Liver (tissue), 9 donors: ENCODE data around the gene PRKAA2. TPM values are rescaled to one million over a fixed set of nuclear protein-coding genes. Genes with fewer than 3 reads are reported as not detected.

ENCODE experiments used
- DNase-seq: peaks from one replicate; pipeline ENCODE4 v3.0.0-alpha.2; 2017; ENCODE audit warnings: low spot score
- H3K27ac ChIP-seq, 2 donors: one replicate each; pipeline ENCODE4 v1.7.0; 2013; ENCODE audit warnings: inconsistent platforms in 2 of 2, low read length in 2 of 2, control low read depth in 1 of 2, low read depth in 1 of 2, mild to moderate bottlenecking in 1 of 2
- H3K27me3 ChIP-seq, 4 donors: one replicate each; pipeline versions ENCODE4 v1.6.1 to v1.7.0; 2013; ENCODE audit warnings: low read length in 3 of 4, inconsistent platforms in 1 of 4, mild to moderate bottlenecking in 1 of 4, moderate library complexity in 1 of 4; ENCODE audit not compliant: control insufficient read depth in 4 of 4, insufficient read depth in 4 of 4
- H3K36me3 ChIP-seq, 4 donors: one replicate each; pipeline versions ENCODE4 v1.6.1 to v1.7.0; 2013; ENCODE audit warnings: low read length in 3 of 4, mild to moderate bottlenecking in 3 of 4, low read depth in 1 of 4, moderate library complexity in 1 of 4; ENCODE audit not compliant: control insufficient read depth in 4 of 4, insufficient read depth in 3 of 4
- H3K4me1 ChIP-seq, 4 donors: one replicate each; pipeline versions ENCODE4 v1.6.1 to v1.7.0; 2013; ENCODE audit warnings: low read length in 3 of 4, mild to moderate bottlenecking in 3 of 4, moderate library complexity in 1 of 4; ENCODE audit not compliant: control insufficient read depth in 4 of 4, insufficient read depth in 4 of 4
- H3K4me3 ChIP-seq, 3 donors: one replicate each; pipeline versions ENCODE4 v1.6.1 to v1.7.0; 2013; ENCODE audit warnings: low read length in 3 of 3, control low read depth in 1 of 3, low read depth in 1 of 3, mild to moderate bottlenecking in 1 of 3
- H3K9ac ChIP-seq, 2 donors: one replicate each; pipeline ENCODE4 v1.7.0; 2013; ENCODE audit warnings: low read length in 2 of 2, mild to moderate bottlenecking in 2 of 2, moderate library complexity in 2 of 2, control low read depth in 1 of 2, low read depth in 1 of 2
- H3K9me3 ChIP-seq, 4 donors: one replicate each; pipeline versions ENCODE4 v1.6.1 to v1.7.0; 2013; ENCODE audit warnings: low read length in 3 of 4; ENCODE audit not compliant: control insufficient read depth in 4 of 4
- EGR1 ChIP-seq, 2 donors: IDR thresholded peaks; 2 replicates each; pipeline ENCODE4 v1.6.1; 2016 to 2018; ENCODE audit warnings: antibody characterized with exemption in 2 of 2, low read depth in 2 of 2
- FOXA1 ChIP-seq: IDR thresholded peaks from 2 replicates; pipeline ENCODE4 v1.6.1; 2016; ENCODE audit warnings: antibody characterized with exemption
- FOXA2 ChIP-seq: IDR thresholded peaks from 2 replicates; pipeline ENCODE4 v1.6.1; 2016; ENCODE audit warnings: antibody characterized with exemption
- HNF4A ChIP-seq, 2 donors: conservative IDR thresholded peaks; 2 replicates each; pipeline ENCODE4 v1.6.1; 2016; ENCODE audit warnings: antibody characterized with exemption in 2 of 2, mild to moderate bottlenecking in 2 of 2
- HNF4G ChIP-seq: IDR thresholded peaks from 2 replicates; pipeline ENCODE4 v1.6.1; 2016; ENCODE audit warnings: antibody characterized with exemption
- JUND ChIP-seq, 2 donors: IDR thresholded peaks; 2 replicates each; pipeline ENCODE4 v1.6.1; 2016; ENCODE audit warnings: antibody characterized with exemption in 2 of 2
- NR2F2 ChIP-seq: IDR thresholded peaks from 2 replicates; pipeline ENCODE4 v1.6.1; 2016; ENCODE audit warnings: antibody characterized with exemption
- RAD21 ChIP-seq, 2 donors: IDR thresholded peaks; 2 replicates each; pipeline ENCODE4 v1.6.1; 2016; ENCODE audit warnings: antibody characterized with exemption in 2 of 2, mild to moderate bottlenecking in 2 of 2
- RXRA ChIP-seq, 2 donors: IDR thresholded peaks; 2 replicates each; pipeline ENCODE4 v1.6.1; 2017 to 2018; ENCODE audit warnings: antibody characterized with exemption in 2 of 2, mild to moderate bottlenecking in 1 of 2
- SP1 ChIP-seq: IDR thresholded peaks from 2 replicates; pipeline ENCODE4 v1.6.1; 2018; ENCODE audit warnings: antibody characterized with exemption, mild to moderate bottlenecking
- YY1 ChIP-seq: IDR thresholded peaks from 2 replicates; pipeline ENCODE4 v1.6.1; 2016; ENCODE audit warnings: antibody characterized with exemption, mild to moderate bottlenecking
- WGBS: extraction: QIAGEN DNeasy Blood & Tissue Kit; methylation state at CpG from one replicate; pipeline ENCODE4 v1.1.7; 2013; 5-methylcytosine and 5-hydroxymethylcytosine counted together
- polyA plus RNA-seq, 2 donors: library from polyadenylated mRNA; stranded (reverse) in 1 of 2; unstranded in 1 of 2; fragments of 200-250 nt in 1 of 2; fragments of >200 nt in 1 of 2; fragmentation: Nextera tagmentation in 1 of 2; extraction: Ambion mirVana in 1 of 2; gene quantifications; one replicate each; pipeline versions ENCODE4 v1.2.1 to v1.2.3, GENCODE V29; 2013 to 2015
- total RNA-seq, 2 donors: library from RNA; depleted of rRNA; stranded (reverse); fragments of >200 nt; gene quantifications; one replicate each; pipeline ENCODE4 v1.2.3, GENCODE V29; 2014
- TF ChIP-seq, protein P1 (sequence below): IDR thresholded peaks from 2 replicates; pipeline ENCODE4 v1.6.1; 2016; ENCODE audit warnings: antibody characterized with exemption, mild to moderate bottlenecking
- TF ChIP-seq, protein P2 (sequence below): IDR thresholded peaks from 2 replicates; pipeline ENCODE4 v1.6.1; 2016; ENCODE audit warnings: antibody characterized with exemption
- TF ChIP-seq, protein P3 (sequence below): IDR thresholded peaks from 2 replicates; pipeline ENCODE4 v1.6.1; 2016; ENCODE audit warnings: antibody characterized with exemption
- TF ChIP-seq, protein P4 (sequence below): IDR thresholded peaks from 2 replicates; pipeline ENCODE4 v1.6.1; 2016; ENCODE audit warnings: antibody characterized with exemption
- donor health status: healthy.
- donor health status: healthy.
- donor health status: healthy.
- donor health status: healthy.
- donor health status: healthy.

The PRKAA2 gene
- total and polyA plus RNA-seq, 4 donors, result 0.33 to 2.7 (median 1.6) TPM

DNA sequence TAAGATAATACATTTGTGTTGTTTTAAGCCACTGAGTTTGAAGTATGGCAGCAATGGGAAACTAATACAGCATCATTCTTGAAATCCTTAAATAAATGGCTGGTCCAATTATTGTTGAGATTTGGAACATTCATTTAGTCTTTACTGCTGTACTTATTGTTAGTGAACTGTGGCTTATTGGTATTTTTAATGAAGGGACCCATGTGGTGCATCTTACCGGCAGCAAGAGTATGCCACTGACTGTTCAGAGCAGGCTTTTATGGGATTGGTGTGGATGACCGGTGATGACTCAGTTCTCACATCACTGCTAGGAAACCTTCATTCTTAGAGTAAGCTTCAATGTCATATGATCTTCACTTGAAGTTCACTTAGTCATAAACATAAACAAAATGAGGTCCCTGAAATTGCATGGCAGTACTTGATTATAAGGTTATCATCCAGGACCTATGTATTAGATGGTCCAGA lies 31.5 kb downstream of the PRKAA2 start:
- no peak overlapping the region for H3K9ac ChIP-seq
- H3K27me3 ChIP-seq, result no peaks in the 10 kb centered on the region
- H3K9me3 ChIP-seq, result no peaks in the 10 kb centered on the region
- no peaks in the 10 kb centered on the region for H3K36me3 ChIP-seq
- DNase-seq, result no peak
- no peak overlapping the region for H3K27ac ChIP-seq
- no peaks in the 10 kb centered on the region for H3K4me1 ChIP-seq
- TF ChIP-seq, protein P1, sequence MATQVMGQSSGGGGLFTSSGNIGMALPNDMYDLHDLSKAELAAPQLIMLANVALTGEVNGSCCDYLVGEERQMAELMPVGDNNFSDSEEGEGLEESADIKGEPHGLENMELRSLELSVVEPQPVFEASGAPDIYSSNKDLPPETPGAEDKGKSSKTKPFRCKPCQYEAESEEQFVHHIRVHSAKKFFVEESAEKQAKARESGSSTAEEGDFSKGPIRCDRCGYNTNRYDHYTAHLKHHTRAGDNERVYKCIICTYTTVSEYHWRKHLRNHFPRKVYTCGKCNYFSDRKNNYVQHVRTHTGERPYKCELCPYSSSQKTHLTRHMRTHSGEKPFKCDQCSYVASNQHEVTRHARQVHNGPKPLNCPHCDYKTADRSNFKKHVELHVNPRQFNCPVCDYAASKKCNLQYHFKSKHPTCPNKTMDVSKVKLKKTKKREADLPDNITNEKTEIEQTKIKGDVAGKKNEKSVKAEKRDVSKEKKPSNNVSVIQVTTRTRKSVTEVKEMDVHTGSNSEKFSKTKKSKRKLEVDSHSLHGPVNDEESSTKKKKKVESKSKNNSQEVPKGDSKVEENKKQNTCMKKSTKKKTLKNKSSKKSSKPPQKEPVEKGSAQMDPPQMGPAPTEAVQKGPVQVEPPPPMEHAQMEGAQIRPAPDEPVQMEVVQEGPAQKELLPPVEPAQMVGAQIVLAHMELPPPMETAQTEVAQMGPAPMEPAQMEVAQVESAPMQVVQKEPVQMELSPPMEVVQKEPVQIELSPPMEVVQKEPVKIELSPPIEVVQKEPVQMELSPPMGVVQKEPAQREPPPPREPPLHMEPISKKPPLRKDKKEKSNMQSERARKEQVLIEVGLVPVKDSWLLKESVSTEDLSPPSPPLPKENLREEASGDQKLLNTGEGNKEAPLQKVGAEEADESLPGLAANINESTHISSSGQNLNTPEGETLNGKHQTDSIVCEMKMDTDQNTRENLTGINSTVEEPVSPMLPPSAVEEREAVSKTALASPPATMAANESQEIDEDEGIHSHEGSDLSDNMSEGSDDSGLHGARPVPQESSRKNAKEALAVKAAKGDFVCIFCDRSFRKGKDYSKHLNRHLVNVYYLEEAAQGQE, result no peak
- TF ChIP-seq FOXA1 (no peak), FOXA2 (no peak), YY1 (no peak), EGR1 (IDR thresholded peaks at IDR 0.05; ENCODE audit: low read depth in 2 of 2) (no peak), NR2F2 (no peak), HNF4A (conservative IDR thresholded peaks at IDR 0.05) (no peak), SP1 (no peak), RAD21 (IDR thresholded peaks at IDR 0.05) (no peak), HNF4G (no peak), JUND (IDR thresholded peaks at IDR 0.05) (no peak), RXRA (IDR thresholded peaks at IDR 0.05) (no peak)
- TF ChIP-seq, protein P2, sequence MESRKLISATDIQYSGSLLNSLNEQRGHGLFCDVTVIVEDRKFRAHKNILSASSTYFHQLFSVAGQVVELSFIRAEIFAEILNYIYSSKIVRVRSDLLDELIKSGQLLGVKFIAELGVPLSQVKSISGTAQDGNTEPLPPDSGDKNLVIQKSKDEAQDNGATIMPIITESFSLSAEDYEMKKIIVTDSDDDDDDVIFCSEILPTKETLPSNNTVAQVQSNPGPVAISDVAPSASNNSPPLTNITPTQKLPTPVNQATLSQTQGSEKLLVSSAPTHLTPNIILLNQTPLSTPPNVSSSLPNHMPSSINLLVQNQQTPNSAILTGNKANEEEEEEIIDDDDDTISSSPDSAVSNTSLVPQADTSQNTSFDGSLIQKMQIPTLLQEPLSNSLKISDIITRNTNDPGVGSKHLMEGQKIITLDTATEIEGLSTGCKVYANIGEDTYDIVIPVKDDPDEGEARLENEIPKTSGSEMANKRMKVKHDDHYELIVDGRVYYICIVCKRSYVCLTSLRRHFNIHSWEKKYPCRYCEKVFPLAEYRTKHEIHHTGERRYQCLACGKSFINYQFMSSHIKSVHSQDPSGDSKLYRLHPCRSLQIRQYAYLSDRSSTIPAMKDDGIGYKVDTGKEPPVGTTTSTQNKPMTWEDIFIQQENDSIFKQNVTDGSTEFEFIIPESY, result no peak
- TF ChIP-seq, protein P3, sequence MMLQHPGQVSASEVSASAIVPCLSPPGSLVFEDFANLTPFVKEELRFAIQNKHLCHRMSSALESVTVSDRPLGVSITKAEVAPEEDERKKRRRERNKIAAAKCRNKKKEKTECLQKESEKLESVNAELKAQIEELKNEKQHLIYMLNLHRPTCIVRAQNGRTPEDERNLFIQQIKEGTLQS, result no peak
- TF ChIP-seq, protein P4, sequence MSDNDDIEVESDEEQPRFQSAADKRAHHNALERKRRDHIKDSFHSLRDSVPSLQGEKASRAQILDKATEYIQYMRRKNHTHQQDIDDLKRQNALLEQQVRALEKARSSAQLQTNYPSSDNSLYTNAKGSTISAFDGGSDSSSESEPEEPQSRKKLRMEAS, result no peak
- no peak overlapping the region for H3K4me3 ChIP-seq
- WGBS, result 97% methylated on average over 2 of the region's 2 CpGs

DNA sequence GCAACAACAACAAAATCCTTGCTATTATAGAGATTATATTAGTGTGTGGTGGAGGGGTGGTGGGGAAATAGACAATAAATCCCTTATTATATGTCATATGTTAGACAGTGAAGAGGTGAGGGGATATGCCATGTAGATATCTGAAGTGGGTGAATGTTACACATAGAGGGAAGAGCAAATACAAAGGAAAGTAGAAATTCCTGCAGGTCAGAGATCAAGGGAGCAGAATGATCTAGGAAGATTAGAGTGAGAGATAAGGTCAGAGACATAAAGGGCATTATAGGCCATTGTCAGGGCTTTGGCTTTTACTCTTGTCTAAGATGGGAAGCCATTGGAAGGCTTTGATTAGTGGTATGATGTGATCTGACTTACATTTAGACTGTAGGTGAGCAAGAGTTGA lies 38.5 kb downstream of the PRKAA2 start:
- no peaks in the 10 kb centered on the region for H3K4me1 ChIP-seq
- peaks cover 0 to 2% (median 0%) of the 10 kb centered on the region in 4 donors for H3K27me3 ChIP-seq
- H3K9ac ChIP-seq, result no peak overlapping the region
- H3K27ac ChIP-seq, result no peak overlapping the region
- DNase-seq, result no peak
- no peaks in the 10 kb centered on the region for H3K9me3 ChIP-seq
- no peak overlapping the region for H3K4me3 ChIP-seq
- H3K36me3 ChIP-seq, result no peaks in the 10 kb centered on the region
- TF ChIP-seq FOXA2 (no peak), FOXA1 (no peak), HNF4G (no peak), JUND (IDR thresholded peaks at IDR 0.05) (no peak), HNF4A (conservative IDR thresholded peaks at IDR 0.05) (no peak), EGR1 (IDR thresholded peaks at IDR 0.05; ENCODE audit: low read depth in 2 of 2) (no peak)
- TF ChIP-seq, protein P1, result no peak
